ENCODE data around the gene EPHB3. TPM values are rescaled to one million over a fixed set of nuclear protein-coding genes. Genes with fewer than 3 reads are reported as not detected.

The EPHB3 gene
- total and polyA plus RNA-seq, 10 of the 15 experiments (the other 5 are each of a cell fraction or from before 2014, with no cell fraction given): 0.09 TPM; not detected in 9

- no peak overlapping the region for H3K4me3 ChIP-seq
- RAD21 ChIA-PET (ENCODE audit: unreplicated experiment): interaction anchor here (0.6 kb wide), 1 partner anchor 137 kb away, joined by 3 read pairs; no protein-coding TSS in a partner anchor
- in situ Hi-C loops (cut with MboI) (no loop called here), intact Hi-C loops (cut with micrococcal nuclease; ENCODE audit: unreplicated experiment) (no loop called here)
- no peaks in the 10 kb centered on the region for H3K36me3 ChIP-seq (ENCODE audit: control insufficient read depth in 2 of 2, insufficient read depth in 2 of 2, low read length in 1 of 2)
- POLR2A ChIA-PET: no interaction called here
- H3K9ac ChIP-seq (ENCODE audit: control insufficient read depth, insufficient read depth, low read length): no peak overlapping the region
- SMC1A ChIA-PET (ENCODE audit: uncharacterized antibody, unreplicated experiment): interaction anchor here (0.6 kb wide), 1 partner anchor 37 kb away, joined by 3 read pairs; no protein-coding TSS in a partner anchor
- peaks cover 1 to 3% of the 10 kb centered on the region in 2 experiments; a peak in 2 of 4 replicates for H3K27me3 ChIP-seq (replicated peaks in 1 of 2; ENCODE audit: control insufficient read depth in 2 of 2, insufficient read depth in 2 of 2, low read length in 1 of 2)
- H3K79me2 ChIP-seq (ENCODE audit: control insufficient read depth, insufficient read depth, low read length): no peaks in the 10 kb centered on the region
- CTCF ChIA-PET: interaction anchor here (1.0 kb wide), 1 partner anchor 223 kb away, joined by 4 read pairs; no protein-coding TSS in a partner anchor
- H3K4me1 ChIP-seq (ENCODE audit: control insufficient read depth, insufficient read depth, low read length): no peaks in the 10 kb centered on the region
- H4K20me1 ChIP-seq (ENCODE audit: control insufficient read depth, insufficient read depth): no peaks in the 10 kb centered on the region
- H3K4me2 ChIP-seq (ENCODE audit: control insufficient read depth, insufficient read depth): no peak overlapping the region
- no TSS peak for BruUV-seq (replicated peaks)
- no peak overlapping the region for H2AFZ ChIP-seq (ENCODE audit: control insufficient read depth, low read depth, low read length)
- FAIRE-seq: no peak
- H3K9me3 ChIP-seq (replicated peaks; ENCODE audit: control insufficient read depth, insufficient read depth, low read length): no peaks in the 10 kb centered on the region
- no peak for TF ChIP-seq ATF2 (IDR thresholded peaks at IDR 0.05; ENCODE audit: low read length)
- 39% methylated on average over 5 of the region's 5 CpGs for WGBS (ENCODE audit: insufficient coverage, insufficient replicate concordance, low lambda C conversion rate, missing lambda C conversion rate)
- no peak for ATAC-seq
- no peak overlapping the region for H3K27ac ChIP-seq (ENCODE audit: control insufficient read depth, insufficient read depth)
- DNase-seq (ENCODE audit: low read depth, low spot score): no peak
Measured at GRCh38 chr3:184554461-184554860, 7.1 kb upstream of the EPHB3 start.

- H2AFZ ChIP-seq (ENCODE audit: control insufficient read depth, low read depth, low read length): no peak overlapping the region
- DNase-seq (ENCODE audit: low read depth, low spot score) (no peak), FAIRE-seq (no peak), ATAC-seq (no peak)
- no peak overlapping the region for H3K4me2 ChIP-seq (ENCODE audit: control insufficient read depth, insufficient read depth)
- POLR2A ChIA-PET: no interaction called here
- no peaks in the 10 kb centered on the region for H3K79me2 ChIP-seq (ENCODE audit: control insufficient read depth, insufficient read depth, low read length)
- BruUV-seq (replicated peaks): no TSS peak
- no peaks in the 10 kb centered on the region for H3K36me3 ChIP-seq (ENCODE audit: control insufficient read depth in 2 of 2, insufficient read depth in 2 of 2, low read length in 1 of 2)
- H4K20me1 ChIP-seq (ENCODE audit: control insufficient read depth, insufficient read depth): no peaks in the 10 kb centered on the region
- CTCF ChIA-PET: interaction anchor here (1.2 to 1.3 kb wide), 2 partner anchors 9 to 19 kb away, joined by 3 read pairs; no protein-coding TSS in a partner anchor
- no peaks in the 10 kb centered on the region for H3K9me3 ChIP-seq (replicated peaks; ENCODE audit: control insufficient read depth, insufficient read depth, low read length)
- no peak overlapping the region for H3K9ac ChIP-seq (ENCODE audit: control insufficient read depth, insufficient read depth, low read length)
- intact Hi-C loops (cut with micrococcal nuclease; ENCODE audit: unreplicated experiment) (no loop called here), in situ Hi-C loops (cut with MboI) (no loop called here)
- whole genome bisulfite sequencing (ENCODE audit: insufficient coverage, insufficient replicate concordance, low lambda C conversion rate, missing lambda C conversion rate): 54% methylated on average over 15 of the region's 15 CpGs
- H3K27ac ChIP-seq (ENCODE audit: control insufficient read depth, insufficient read depth): no peak overlapping the region
- SMC1A ChIA-PET (ENCODE audit: uncharacterized antibody, unreplicated experiment): no interaction called here
- peaks cover 8% of the 10 kb centered on the region; the same call in 1 of the 2 replicates for H3K4me1 ChIP-seq (ENCODE audit: control insufficient read depth, insufficient read depth, low read length)
- H3K27me3 ChIP-seq (replicated peaks in 1 of 2; ENCODE audit: control insufficient read depth in 2 of 2, insufficient read depth in 2 of 2, low read length in 1 of 2): peaks cover 5 to 13% of the 10 kb centered on the region in 2 experiments
- H3K4me3 ChIP-seq: no peak overlapping the region
- RAD21 ChIA-PET (ENCODE audit: unreplicated experiment): no interaction called here
- no peak for TF ChIP-seq ELK1 (IDR thresholded peaks at IDR 0.05; ENCODE audit: low read depth, low read length)
- TF ChIP-seq BRCA1 (IDR thresholded peaks at IDR 0.05; ENCODE audit: low read depth, low read length): no peak
- TF ChIP-seq SKIL (IDR thresholded peaks at IDR 0.05; ENCODE audit: low read depth, poor library complexity, severe bottlenecking): no peak
- TF ChIP-seq CEBPZ (IDR thresholded peaks at IDR 0.05; ENCODE audit: low read depth, low read length): no peak
- no peak for TF ChIP-seq NRF1 (conservative IDR thresholded peaks at IDR 0.05; ENCODE audit: low read depth, low read length)
Measured at GRCh38 chr3:184556582-184557347, 4.8 kb upstream of the EPHB3 start.

Measured in GM12878 (cell line).